GM18951 (cell line): ENCODE measurements around the gene IL27RA.

ENCODE experiments used
- POLR2A ChIP-seq: IDR thresholded peaks from 4 replicates; pipeline ENCODE4 v1.6.1; 2011; ENCODE audit warnings: mild to moderate bottlenecking; ENCODE audit not compliant: insufficient read length, insufficient read depth; ENCODE audit errors: extremely low read depth
- in situ Hi-C: fragments of 300-500 bp; cut with MboI; formaldehyde crosslinking; loops from one replicate; pipeline ENCODE4 v1.12.0; 2022; ENCODE audit warnings: low sequenced_read_pairs, mixed read lengths, inconsistent platforms; ENCODE audit not compliant: unreplicated experiment

IL27RA gene

DNA sequence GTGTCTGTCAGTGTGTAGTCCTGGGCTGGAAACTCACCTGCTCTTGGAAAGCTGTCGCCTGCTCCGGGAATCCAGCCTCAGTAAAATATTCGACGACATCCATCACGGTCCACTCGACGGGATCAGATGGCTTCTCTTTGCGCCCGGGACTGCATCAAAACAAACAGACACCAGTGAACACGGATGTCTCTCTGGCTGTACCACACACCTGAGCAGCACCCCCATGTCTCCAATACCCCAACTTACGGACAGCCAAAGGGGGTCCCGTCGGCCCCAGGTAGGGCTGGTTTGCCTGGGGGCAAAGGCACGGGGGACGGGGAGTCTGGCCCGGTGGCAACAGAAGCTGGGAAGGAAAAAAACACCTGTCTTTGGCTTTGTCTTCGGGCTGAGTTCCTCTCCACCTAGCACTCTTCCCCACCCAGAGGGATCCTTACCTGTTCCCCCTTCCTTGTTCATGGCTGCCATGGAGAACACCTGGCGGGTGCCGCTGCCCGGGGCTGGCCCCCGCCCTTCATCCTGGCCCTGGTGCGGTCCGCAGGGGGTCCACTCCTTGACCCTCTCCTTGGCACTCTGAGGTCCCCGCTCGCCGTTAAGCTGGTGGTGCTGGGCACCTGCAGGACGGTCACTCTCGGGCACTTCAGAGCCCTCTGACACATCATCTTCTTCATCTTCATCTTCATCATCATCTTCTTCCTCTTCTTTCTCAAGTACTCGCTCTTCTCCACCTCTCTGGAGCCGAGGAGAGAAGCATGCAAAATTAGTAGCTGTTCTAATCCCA lies 57.3 kb downstream of the IL27RA start:
- in situ Hi-C loops = no loop called here

DNA sequence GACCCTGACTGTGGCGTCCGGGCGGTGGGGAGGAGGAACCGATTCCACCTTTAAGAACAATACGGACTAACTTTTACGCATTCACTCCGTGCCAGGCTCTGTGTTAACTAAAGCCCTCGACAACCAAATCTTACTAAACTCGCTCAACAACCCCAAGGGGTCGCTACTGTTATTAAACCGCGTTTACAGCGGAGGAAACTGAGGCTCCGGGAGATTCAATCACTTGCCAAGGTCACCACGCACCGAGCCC lies 57.8 kb downstream of the IL27RA start:
- in situ Hi-C loops = no loop called here
- no peak for TF ChIP-seq POLR2A

More for the DNA sequence above, 57.3 kb downstream of the IL27RA start:
- TF ChIP-seq POLR2A = no peak

DNA sequence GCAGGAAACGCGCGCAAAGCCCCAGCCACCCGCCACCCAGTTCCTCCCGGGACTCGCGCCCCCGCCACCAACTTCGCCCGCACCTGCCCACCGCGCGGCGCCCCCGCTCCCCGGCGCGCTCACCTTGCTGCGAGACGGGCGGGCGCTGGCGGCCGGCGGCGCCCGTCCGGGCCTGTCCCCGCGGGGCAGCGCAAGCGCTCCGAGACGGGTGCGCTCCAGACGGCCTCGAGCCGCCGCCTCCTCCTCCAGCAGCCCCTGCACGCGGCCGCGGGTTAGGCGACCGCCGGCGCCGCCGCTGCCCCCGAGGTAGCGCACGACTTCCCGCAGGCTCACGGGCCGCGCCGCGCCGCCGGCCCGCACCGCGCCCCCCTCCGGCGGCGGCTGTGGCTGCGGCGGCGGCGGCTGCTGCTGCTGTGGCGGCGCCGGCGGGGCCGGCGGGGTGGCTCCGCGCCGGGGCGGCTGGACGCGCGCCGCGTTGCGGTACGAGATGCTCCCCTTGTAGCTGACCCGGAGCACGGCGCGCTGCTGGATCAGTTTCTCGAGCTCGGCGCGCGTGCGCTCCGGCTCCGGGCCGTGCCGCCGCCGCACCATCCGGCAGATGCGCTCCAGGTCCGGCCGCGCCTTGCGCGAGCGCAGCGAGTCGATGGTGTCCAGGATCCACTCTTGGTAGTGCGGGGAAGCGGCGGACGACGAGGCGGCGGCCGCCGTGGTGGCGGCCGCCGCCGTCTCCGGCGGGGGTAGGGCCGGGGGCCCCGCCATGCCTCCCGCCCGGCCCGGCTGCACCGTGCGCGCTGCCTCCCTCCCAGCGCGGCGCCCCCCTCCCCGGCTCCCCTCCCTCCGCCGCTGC lies 58.3 kb downstream of the IL27RA start:
- no peak for TF ChIP-seq POLR2A
- in situ Hi-C loops = no loop called here

GRCh38 chr19:14090509-14091080 lies 59.0 kb downstream of the IL27RA start, which contains the start of gene SAMD1:
SAMD1 (minus strand) TSS chr19:14090751.
- no peak for TF ChIP-seq POLR2A
- in situ Hi-C loops = no loop called here

DNA sequence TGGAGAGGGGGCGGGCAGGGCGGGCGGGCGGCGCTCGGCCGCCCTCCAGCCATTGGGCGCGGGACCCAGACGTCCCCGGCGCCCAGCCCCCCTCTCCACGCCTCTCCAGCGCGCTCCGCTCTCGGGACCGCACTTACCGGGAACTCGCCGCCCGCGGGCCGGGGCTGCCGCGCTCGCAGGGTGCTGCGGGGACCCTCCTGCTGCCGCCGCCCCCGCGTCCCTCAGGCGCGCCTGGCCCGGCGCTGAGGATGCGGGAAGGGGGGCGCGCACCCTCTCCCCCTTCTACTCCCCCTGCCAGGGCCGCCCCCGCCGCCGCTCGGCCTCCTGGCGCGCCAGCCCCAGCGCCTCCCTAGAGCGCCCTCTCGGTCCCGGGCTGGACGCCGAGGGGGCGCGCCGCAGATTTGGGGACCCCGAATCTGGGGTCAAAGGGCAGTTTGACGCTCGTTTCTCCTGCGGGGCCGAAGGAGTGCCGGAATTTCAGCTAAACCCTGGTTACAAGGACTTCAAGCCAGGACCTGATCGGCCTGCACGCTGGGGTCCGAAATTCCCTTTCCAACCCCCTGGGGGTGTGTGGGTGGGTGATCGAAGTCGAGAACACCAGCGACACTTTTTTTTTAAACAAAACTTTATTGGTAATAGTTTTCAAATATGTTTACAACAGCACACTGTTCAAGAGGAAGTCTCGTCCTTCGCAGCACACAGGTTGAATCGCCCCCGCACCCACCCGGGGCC lies 59.7 kb downstream of the IL27RA start:
- in situ Hi-C loops = no loop called here
- TF ChIP-seq POLR2A = peak; percentile 76

DNA sequence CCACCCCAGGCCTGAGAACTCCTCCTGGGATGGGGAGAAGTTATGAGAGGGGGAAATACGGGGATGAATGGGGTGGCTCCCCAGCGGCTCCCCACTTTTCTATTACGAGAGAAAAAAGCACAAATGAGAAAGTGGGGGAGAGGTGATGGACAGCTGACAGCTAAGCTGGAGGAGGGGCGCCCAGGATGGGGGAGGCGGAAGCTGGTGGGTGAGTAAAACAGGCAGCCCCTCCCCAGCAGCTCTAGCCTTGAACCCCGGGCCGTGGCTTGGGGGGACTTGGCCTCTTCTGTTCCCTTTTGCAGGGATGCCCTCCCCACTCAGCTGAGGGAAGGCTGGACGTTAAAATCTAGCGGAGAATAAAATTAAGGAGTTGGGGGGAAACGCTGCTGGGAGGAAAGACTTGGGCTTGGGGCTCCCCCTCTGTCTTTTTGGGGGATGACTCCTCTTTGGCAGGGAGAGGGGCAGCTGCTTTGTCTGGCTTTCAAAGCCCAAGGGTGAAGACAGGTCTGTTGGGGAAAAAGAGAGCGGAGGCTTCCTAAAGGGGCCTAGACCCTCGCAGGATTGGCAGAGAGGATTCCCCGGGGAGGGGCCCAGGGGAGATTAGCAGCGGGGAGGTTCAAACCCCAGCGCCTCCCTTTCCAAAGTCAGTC lies 60.4 kb downstream of the IL27RA start:
- in situ Hi-C loops = no loop called here
- no peak for TF ChIP-seq POLR2A

DNA sequence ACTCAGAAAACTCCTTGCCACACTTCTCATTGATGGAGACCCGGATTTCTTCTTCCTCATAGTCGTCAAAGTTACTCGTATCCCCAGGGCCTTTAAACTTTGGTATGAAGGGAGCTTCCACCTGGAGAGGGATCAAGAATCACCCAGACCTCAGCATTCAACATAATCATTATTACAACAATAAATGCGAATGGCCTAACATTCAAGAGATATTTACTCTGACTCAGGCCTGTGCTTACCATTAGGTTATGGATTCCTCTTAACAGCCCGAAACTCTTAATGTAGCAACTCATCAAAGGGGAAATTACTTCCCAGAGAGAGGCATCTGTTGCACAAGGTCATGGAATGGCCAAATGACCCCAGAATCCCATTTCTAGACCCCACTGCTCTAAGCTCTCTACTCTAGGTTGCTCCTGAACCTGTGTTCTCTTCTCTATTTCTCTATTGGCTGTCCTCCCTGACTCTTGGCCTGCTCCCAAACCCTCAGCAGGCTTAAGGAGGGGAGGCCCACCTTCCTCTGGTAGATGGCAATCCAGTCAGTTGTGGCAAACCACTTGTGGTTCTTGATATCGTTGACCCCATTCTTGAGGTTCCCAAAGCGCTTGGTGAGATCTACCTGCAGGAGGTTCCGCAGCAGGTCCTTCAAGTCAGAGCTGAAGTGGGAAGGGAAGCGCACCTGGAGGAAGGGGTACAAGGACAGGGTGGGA lies 61.7 kb downstream of the IL27RA start:
- in situ Hi-C loops = no loop called here
- TF ChIP-seq POLR2A = no peak

DNA sequence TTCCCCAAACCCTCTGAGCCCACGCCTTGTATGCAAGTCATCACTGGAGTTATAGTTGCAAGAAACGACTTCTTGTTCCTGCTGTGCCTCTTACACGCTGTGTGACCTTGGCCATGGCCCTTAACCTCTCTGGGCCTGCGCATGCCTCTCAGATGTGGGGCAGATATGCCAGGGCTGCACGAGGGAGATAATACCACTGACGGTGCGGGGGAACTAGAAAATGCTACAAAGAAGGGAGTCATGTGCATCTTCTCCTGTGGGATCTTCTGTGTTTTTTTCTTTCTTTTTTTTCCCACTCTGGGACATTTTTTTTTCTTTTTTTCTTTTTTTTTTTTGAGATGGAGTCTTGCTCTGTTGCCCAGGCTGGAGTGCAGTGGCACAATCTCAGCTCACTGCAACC lies 63.3 kb downstream of the IL27RA start:
- TF ChIP-seq POLR2A = no peak
- in situ Hi-C loops = no loop called here

DNA sequence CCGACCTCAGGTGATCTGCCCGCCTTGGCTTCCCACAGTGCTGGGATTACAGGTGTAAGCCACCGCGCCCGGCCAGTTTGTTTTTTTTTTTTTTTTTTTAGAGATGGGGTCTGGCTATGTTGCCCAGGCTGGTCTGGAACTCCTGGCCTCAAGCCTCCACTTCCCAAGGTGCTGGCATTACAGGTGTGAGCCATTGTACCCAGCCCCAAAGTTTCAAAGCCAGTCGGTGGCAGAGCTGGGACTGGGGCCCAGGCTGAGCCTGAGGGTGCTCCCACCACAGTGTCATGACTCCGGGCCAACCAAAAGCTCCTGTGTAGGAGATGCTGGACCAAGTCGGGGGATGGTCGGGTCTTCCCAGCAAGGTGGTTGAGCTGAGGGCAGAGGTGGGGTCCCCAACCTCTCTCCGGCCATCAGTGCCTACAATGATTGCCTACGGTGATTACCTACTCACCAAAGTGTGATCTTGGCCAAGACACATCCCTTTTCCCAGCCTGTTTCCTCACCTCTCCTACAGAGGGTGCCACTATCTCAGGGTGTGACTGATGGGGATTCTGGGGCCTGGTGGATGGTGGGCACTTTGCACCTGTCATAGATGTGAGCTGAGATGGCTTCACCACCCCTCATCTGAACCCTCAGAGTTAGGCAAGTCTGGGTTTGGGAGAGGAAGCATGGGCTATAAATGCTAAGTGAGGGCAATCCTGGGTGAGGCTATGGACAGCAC lies 64.9 kb downstream of the IL27RA start:
- no peak for TF ChIP-seq POLR2A
- in situ Hi-C loops = no loop called here

GRCh38 chr19:14097532-14098151 lies 66.1 kb downstream of the IL27RA start:
- in situ Hi-C loops = no loop called here
- TF ChIP-seq POLR2A = no peak

DNA sequence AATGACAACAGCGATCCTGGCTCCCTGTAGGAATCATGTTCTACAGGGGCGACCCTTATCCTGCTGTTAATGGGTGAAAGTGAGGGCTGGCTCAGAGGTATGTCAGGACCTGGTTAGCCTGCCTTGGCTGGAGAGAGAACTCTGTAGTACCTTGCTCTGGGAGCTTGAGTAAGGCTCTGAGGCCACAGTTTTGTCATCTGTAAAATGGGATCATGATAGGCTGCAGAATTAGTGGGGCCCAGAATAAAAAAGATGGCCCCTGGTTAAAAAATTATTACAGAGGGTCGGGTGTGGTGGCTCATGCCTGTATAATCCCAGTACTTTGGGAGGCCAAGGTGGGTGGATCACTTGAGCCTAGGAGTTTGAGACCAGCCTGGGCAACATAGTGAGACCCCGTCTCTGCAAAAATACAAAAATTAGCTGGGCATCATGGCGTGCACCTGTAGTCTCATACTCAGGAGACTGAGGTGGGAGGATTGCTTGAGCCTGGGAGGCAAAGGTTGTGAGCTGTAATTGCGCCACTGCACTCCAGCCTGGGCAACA lies 69.5 kb downstream of the IL27RA start:
- no peak for TF ChIP-seq POLR2A
- in situ Hi-C loops = no loop called here
